NCI-H345 treated with DMSO at 0.1 percent for 48 hours (cell line): ENCODE results near the gene XPNPEP2.

Experiments
- DNase-seq: peaks from one replicate; lab custom pipeline; 2025; ENCODE audit not compliant: unreplicated experiment; lab: John Stamatoyannopoulos, UW

XPNPEP2 gene

GRCh38 chrX:129749069-129749468, 10.3 kb downstream of the XPNPEP2 start:
- no peak for DNase-seq

GRCh38 chrX:129750971-129751370, 12.2 kb downstream of the XPNPEP2 start:
- DNase-seq = no peak

- no peak for DNase-seq
Measured at GRCh38 chrX:129754056-129755024, 15.6 kb downstream of the XPNPEP2 start.

- DNase-seq = no peak
Measured at GRCh38 chrX:129755779-129756650, 17.2 kb downstream of the XPNPEP2 start.

GRCh38 chrX:129759576-129760061, 20.8 kb downstream of the XPNPEP2 start:
- DNase-seq = no peak

GRCh38 chrX:129760155-129760554, 21.4 kb downstream of the XPNPEP2 start:
- DNase-seq = no peak

- no peak for DNase-seq
Measured at GRCh38 chrX:129760981-129761380, 22.2 kb downstream of the XPNPEP2 start.

- DNase-seq = no peak
Measured at GRCh38 chrX:129761596-129761995, 22.8 kb downstream of the XPNPEP2 start.

- no peak for DNase-seq
Measured at GRCh38 chrX:129762448-129762847, 23.7 kb downstream of the XPNPEP2 start.

- no peak for DNase-seq
Measured at GRCh38 chrX:129763666-129764065, 24.9 kb downstream of the XPNPEP2 start.

- no peak for DNase-seq
Measured at GRCh38 chrX:129768186-129768585, 29.4 kb downstream of the XPNPEP2 start.

GRCh38 chrX:129768586-129769466, 30.0 kb downstream of the XPNPEP2 start:
- no peak for DNase-seq

GRCh38 chrX:129769467-129770154, 30.8 kb downstream of the XPNPEP2 start:
- no peak for DNase-seq

GRCh38 chrX:129771266-129771995, 32.7 kb downstream of the XPNPEP2 start:
- DNase-seq = no peak

GRCh38 chrX:129772796-129773431, 34.1 kb downstream of the XPNPEP2 start:
- no peak for DNase-seq

GRCh38 chrX:129773649-129774458, 35.1 kb downstream of the XPNPEP2 start:
- no peak for DNase-seq

GRCh38 chrX:129777218-129778030, 38.6 kb downstream of the XPNPEP2 start:
- no peak for DNase-seq
